ENCODE measurements around the gene TUBB2A. TPM values are rescaled to one million over a fixed set of nuclear protein-coding genes. Genes with fewer than 3 reads are reported as not detected.

The TUBB2A gene
- total RNA-seq, 4 donors from 2014 or later = 37.5 to 100 (median 68.0) TPM

DNA sequence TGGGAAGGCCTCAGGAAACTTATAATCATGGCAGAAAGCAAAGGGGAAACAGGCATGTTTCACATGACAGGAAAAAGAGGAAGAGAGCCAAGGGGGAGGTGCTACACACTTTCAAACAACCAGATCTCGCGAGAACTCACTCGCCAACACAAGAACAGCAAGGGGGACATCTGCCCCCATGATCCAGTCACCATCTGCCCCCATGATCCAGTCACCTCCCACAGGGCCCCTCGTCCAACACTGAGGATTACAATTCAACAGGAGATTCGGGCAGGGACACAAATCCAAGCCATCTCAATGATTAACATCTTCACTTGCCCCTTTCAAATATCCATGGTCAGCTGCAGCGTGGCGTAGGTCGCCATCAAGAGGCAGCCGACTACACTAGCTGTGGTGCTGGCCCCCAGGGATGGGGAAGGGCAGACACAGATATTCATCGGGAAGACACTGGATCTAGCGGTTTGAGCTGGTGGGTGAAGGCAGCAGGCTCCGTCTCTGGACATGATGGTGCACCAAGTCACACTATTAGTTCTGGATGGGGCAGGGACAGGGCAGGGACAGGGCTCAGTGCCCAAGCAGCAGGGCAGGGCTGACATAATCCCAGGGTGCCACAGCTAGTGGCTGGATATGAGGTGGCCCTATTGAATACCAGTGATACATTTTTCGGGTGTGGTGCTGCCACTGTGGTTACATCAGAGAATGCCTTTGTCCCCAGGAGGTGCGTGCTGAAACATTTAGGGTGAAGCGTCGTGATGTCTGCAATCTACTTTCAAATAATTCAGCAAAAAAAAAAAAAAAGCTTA, 38.6 kb upstream of the TUBB2A start:
- no peak for DNase-seq (ENCODE audit: low spot score in 2 of 2)
- Histone ChIP-seq H3K4me1 (peaks cover 0 to 8% (median 0%) of the 10 kb centered on the region in 4 donors), H3K4me3 (no peak overlapping the region), H3K9me3 (peaks cover 0 to 4% (median 0%) of the 10 kb centered on the region in 4 donors), H3K27me3 (no peaks in the 10 kb centered on the region), H3K36me3 (no peaks in the 10 kb centered on the region), H3K27ac (peak overlapping the region in 2 of 4 donors; percentile 68 to 71)
- 77 to 79% methylated on average over 16 of the region's 16 CpGs for WGBS, 2 donors
- TF ChIP-seq EP300 (IDR thresholded peaks at IDR 0.05) (no peak), POLR2A (IDR thresholded peaks at IDR 0.05) (no peak), CTCF (IDR thresholded peaks at IDR 0.05) (no peak)

DNA sequence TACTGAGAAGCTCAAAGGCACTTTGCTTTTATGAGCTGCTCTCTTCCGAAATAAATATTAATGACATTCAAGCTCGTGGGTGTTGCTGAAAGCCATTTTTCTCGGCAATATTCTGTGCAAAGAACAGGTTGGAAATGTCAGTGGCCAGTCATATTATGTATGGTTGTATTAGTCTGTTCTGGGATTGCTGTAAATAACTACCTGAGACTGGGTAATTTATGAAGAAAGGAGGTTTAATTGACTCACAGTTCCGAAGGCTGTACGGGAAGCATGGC, 38.0 kb upstream of the TUBB2A start:
- 58 to 60% methylated on average over 5 of the region's 5 CpGs for WGBS, 2 donors
- peaks cover 0 to 4% (median 0%) of the 10 kb centered on the region in 4 donors for H3K9me3 ChIP-seq
- DNase-seq (ENCODE audit: low spot score in 2 of 2) = no peak
- H3K4me1 ChIP-seq = peaks cover 0 to 8% (median 0%) of the 10 kb centered on the region in 4 donors
- no peak overlapping the region for H3K4me3 ChIP-seq
- no peaks in the 10 kb centered on the region for H3K27me3 ChIP-seq
- no peaks in the 10 kb centered on the region for H3K36me3 ChIP-seq
- TF ChIP-seq EP300 (IDR thresholded peaks at IDR 0.05) (no peak), POLR2A (IDR thresholded peaks at IDR 0.05) (no peak), CTCF (IDR thresholded peaks at IDR 0.05) (no peak)
- H3K27ac ChIP-seq = peak overlapping the region; percentile 57 to 71 (median 68)

- Histone ChIP-seq H3K27ac (peak overlapping the region; percentile 57 to 71 (median 68)), H3K4me1 (peaks cover 0 to 8% (median 0%) of the 10 kb centered on the region in 4 donors), H3K9me3 (peaks cover 0 to 4% (median 0%) of the 10 kb centered on the region in 4 donors), H3K4me3 (no peak overlapping the region), H3K36me3 (no peaks in the 10 kb centered on the region), H3K27me3 (no peaks in the 10 kb centered on the region)
- no peak for DNase-seq (ENCODE audit: low spot score in 2 of 2)
- TF ChIP-seq POLR2A (IDR thresholded peaks at IDR 0.05) = no peak
- peak in 1 of 2 donors; percentile 49 for TF ChIP-seq EP300 (IDR thresholded peaks at IDR 0.05)
- WGBS, 2 donors = 33 to 34% methylated on average over 19 of the region's 19 CpGs
These were observed 37.4 kb upstream of the TUBB2A start for GRCh38 chr6:3194535-3195419.

DNA sequence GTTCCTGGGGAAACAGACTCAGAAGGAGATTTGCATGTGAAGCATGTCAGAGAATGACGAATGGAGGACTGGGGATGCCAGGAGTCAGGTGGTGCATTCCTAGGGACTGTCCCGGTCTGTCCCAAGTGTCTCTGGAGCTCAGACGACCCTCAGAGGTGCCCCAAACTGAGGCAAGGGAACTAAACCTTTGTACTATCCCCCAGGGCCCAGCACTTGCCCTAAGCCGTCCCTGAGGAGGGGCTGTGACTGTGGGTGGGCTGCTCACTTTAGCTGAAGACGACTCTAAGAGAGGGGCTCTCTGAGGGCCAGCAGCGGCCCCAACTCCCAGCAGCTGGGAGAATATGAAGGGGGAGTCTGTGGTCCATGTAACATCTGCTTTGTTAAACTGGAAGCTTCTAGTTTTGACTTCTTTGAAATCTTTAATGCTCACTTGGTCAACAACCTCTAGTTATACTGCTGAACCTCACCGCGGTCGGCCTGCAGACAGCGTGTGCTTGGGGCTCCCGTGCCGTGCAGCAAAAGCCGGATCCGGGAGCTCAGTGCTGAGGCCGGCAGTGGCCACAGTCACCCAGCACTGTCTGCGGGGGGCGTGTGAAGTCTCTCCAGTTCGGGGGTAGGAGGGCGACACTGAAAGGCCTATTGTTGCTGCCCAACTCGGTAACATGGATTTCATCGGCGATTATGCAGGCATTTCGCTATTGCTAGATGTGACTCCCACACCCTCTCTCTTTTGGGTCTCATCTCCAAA, 35.9 kb upstream of the TUBB2A start:
- WGBS, 2 donors = 47 to 64% methylated on average over 23 of the region's 23 CpGs
- no peaks in the 10 kb centered on the region for H3K9me3 ChIP-seq
- peaks cover 0 to 8% (median 0%) of the 10 kb centered on the region in 4 donors for H3K4me1 ChIP-seq
- TF ChIP-seq EP300 (IDR thresholded peaks at IDR 0.05) = peak in 1 of 2 donors; percentile 17
- TF ChIP-seq POLR2A (IDR thresholded peaks at IDR 0.05) = no peak
- no peak for TF ChIP-seq CTCF (IDR thresholded peaks at IDR 0.05)
- no peak for DNase-seq (ENCODE audit: low spot score in 2 of 2)
- no peaks in the 10 kb centered on the region for H3K36me3 ChIP-seq
- H3K27ac ChIP-seq = peak overlapping the region in 3 of 4 donors; percentile 37 to 71 (median 68)
- H3K4me3 ChIP-seq = no peak overlapping the region
- H3K27me3 ChIP-seq = no peaks in the 10 kb centered on the region

DNA sequence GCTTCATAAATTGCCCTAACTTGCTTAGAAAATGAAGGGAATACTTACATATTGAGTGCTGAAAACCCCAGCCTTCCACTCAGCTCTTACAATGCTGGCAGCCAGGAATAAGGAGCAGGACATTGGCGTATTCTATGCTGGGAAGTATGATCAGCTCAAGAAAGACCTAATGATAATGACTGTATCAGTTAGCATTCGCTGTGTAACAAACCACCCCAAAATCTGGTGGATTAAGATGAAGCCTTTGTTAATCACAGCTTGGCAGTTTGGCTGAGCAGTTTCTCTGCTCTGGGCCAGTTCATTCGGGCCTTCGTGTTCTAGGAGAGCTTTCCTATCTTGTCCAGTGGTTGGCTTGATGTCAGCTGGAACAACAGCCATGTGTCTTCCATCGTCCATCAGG, 33.4 kb upstream of the TUBB2A start:
- DNase-seq (ENCODE audit: low spot score in 2 of 2) = no peak
- Histone ChIP-seq H3K9me3 (no peaks in the 10 kb centered on the region), H3K27me3 (no peaks in the 10 kb centered on the region), H3K27ac (no peak overlapping the region), H3K36me3 (no peaks in the 10 kb centered on the region), H3K4me1 (peaks cover 0 to 8% (median 0%) of the 10 kb centered on the region in 4 donors), H3K4me3 (no peak overlapping the region)
- WGBS, 2 donors = 96 to 100% methylated on average over 5 of the region's 5 CpGs
- TF ChIP-seq POLR2A (IDR thresholded peaks at IDR 0.05) (no peak), CTCF (IDR thresholded peaks at IDR 0.05) (no peak), EP300 (IDR thresholded peaks at IDR 0.05) (no peak)

Data from tibial nerve (tissue), 4 donors.